Measurements from ENCODE around the gene VCL. TPM values are rescaled to one million over a fixed set of nuclear protein-coding genes. Genes with fewer than 3 reads are reported as not detected.

VCL gene
- total RNA-seq, 1 experiment from 2014 or later, result 106 TPM

DNA sequence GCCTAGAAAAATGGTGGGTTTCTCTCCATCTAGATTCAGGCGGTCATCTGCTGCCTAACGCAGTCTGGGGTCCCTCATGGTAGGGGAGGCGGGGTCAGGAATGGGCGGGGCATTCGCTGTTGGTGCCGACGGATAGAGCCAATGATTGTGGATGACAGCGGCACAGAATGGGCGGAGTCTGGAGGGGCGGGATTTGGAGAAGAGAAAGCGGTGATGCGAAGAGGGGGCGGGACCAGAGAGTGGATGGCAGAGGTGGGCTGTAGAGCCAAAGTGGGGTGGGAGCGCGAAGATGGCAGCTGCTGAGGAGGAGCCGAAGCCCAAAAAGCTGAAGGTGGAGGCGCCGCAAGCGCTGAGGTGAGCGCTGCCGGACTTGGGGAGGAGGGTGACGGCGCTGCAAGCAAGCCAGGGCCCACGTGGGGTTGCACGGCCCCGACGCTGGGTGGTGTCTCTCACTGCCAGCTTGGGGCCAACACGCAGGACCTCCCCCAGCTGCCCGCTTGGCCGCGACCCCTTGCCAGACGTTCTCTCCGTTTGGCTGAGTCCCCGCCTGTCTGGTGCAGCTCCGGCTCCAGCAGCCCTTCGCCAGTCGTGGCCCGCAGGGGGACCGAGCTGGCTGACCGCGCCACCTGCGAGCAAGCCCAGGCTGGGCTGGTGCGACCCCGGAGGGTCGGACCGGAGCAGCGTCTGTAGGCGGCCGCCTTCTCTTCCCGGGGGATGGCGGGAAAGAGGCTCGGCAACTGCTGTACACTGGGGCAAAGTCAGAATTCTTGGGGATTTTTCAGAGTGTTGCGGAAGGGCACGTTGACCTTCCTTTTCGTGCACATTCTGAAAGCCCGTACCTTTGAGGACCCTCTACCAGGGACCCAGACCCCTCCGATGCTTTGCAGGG is 153.3 kb downstream of the VCL start, which contains the start of gene ADK (continued):
- TF ChIP-seq, protein P1, sequence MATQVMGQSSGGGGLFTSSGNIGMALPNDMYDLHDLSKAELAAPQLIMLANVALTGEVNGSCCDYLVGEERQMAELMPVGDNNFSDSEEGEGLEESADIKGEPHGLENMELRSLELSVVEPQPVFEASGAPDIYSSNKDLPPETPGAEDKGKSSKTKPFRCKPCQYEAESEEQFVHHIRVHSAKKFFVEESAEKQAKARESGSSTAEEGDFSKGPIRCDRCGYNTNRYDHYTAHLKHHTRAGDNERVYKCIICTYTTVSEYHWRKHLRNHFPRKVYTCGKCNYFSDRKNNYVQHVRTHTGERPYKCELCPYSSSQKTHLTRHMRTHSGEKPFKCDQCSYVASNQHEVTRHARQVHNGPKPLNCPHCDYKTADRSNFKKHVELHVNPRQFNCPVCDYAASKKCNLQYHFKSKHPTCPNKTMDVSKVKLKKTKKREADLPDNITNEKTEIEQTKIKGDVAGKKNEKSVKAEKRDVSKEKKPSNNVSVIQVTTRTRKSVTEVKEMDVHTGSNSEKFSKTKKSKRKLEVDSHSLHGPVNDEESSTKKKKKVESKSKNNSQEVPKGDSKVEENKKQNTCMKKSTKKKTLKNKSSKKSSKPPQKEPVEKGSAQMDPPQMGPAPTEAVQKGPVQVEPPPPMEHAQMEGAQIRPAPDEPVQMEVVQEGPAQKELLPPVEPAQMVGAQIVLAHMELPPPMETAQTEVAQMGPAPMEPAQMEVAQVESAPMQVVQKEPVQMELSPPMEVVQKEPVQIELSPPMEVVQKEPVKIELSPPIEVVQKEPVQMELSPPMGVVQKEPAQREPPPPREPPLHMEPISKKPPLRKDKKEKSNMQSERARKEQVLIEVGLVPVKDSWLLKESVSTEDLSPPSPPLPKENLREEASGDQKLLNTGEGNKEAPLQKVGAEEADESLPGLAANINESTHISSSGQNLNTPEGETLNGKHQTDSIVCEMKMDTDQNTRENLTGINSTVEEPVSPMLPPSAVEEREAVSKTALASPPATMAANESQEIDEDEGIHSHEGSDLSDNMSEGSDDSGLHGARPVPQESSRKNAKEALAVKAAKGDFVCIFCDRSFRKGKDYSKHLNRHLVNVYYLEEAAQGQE (IDR thresholded peaks at IDR 0.05; ENCODE audit: low read depth), result no peak
- TF ChIP-seq CBX3 (IDR thresholded peaks at IDR 0.05; ENCODE audit: low read depth) (no peak), EZH2phosphoT487 (IDR thresholded peaks at IDR 0.05; ENCODE audit: borderline replicate concordance) (no peak), TCF7L2 (IDR thresholded peaks at IDR 0.05; ENCODE audit: borderline replicate concordance, extremely low read depth, insufficient read depth, insufficient read length) (no peak)
- TF ChIP-seq, protein P2, sequence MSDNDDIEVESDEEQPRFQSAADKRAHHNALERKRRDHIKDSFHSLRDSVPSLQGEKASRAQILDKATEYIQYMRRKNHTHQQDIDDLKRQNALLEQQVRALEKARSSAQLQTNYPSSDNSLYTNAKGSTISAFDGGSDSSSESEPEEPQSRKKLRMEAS (IDR thresholded peaks at IDR 0.05), result peak; percentile 91
- TF ChIP-seq, protein P3, sequence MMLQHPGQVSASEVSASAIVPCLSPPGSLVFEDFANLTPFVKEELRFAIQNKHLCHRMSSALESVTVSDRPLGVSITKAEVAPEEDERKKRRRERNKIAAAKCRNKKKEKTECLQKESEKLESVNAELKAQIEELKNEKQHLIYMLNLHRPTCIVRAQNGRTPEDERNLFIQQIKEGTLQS (IDR thresholded peaks at IDR 0.05), result no peak

Measured in HCT116 (cell line).